Measurements from ENCODE around the gene IQSEC1. TPM values are rescaled to one million over a fixed set of nuclear protein-coding genes. Genes with fewer than 3 reads are reported as not detected.

IQSEC1 gene
- total RNA-seq, 1 donor from 2014 or later = 60.2 TPM

DNA sequence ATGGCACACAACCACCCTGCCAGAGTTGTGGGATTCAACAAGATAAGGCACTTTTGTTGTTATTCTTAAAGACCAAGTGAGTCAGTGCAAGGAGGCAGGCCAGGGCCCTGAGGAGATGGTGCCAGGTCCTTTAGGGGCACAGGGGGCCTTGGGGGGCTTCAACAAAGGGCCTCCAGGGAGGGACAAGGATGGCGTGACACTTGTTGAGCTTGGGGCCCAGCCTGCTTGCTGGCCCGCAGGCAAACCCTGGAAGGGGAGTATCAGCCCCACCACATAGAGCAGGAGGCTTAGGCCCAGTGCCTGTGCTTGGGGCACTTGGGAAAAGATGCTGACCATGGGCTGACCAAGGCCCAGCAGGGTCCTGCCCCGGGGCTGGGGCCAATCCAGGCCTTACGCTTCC lies 5.5 kb downstream of the IQSEC1 start:
- DNase-seq = no peak

DNA sequence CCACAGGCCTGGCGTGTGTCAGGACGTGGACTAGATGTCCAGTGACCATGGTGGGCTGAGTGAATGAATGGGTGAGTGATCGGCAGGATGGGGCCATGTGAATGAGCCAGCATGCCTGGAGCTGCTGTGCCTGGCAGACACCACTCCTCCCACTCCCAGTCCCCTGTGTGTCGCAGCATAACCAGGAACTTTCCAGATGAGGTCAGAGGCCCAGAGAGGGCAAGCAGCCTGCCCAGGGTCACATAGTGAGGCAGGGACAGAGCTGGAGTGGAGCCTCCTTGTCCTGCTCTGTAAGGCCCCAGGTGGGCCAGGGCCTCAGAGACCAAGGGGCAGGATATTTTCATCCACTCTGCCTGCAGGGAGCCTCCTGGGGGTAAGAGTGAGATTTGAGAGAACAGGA lies 6.4 kb downstream of the IQSEC1 start:
- no peak for DNase-seq

DNA sequence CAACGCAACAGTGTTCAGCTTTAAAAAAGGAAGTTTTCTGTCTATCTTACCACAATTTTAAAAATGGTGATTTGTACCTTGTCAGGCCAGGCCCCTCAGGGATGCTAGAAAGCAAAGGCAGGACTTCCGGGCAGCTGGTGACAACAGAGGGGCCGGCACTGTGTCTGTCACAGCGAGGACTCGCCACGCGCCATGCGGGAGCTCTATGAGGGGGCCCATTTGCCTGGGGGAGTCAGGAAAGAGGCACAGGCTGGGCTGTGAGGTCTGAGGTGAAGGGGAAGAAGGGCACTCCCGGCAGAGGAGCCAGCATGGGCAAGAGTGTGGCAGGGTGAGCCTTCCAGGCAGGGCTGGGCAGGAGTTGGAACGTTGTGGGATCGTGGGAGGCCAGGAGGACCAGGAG lies 7.0 kb downstream of the IQSEC1 start:
- no peak for DNase-seq

DNA sequence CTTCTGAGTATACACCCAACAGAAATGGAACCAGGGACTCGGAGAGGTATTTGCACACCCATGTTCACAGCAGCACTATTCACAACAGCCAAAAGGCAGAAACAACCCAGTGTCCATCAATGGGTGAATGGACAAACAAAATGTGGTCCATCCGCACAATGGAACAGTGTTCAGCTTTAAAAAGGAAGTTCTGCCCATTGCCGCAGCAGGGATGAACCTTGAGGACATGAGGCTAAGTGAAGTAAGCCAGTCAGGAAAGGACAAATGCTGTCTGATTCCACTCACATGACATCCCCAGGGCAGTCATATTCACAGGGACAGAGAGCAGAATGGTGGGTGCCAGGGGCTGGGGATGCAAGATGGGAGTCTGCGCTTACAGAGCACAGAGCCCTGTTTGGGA lies 7.5 kb downstream of the IQSEC1 start:
- no peak for DNase-seq

DNA sequence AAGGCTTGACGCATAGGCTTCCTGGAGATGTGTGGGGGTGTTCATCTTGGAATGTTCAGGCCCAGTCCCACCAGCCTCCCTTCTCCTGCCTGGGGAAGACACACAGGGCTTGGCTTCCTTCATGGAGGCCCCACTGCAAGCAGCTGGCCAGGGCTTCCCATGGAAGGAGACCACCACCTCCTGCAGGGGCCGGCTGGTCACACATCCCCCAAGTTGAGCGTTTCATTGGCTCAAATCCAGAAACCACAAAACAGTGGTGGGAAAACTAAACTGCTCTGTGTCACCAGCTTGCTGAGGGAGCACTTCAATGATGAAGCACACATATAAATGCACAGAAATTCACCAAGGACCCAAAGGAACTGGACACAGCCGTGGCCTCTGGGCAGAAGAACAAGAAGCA lies 8.3 kb downstream of the IQSEC1 start:
- DNase-seq = no peak

DNA sequence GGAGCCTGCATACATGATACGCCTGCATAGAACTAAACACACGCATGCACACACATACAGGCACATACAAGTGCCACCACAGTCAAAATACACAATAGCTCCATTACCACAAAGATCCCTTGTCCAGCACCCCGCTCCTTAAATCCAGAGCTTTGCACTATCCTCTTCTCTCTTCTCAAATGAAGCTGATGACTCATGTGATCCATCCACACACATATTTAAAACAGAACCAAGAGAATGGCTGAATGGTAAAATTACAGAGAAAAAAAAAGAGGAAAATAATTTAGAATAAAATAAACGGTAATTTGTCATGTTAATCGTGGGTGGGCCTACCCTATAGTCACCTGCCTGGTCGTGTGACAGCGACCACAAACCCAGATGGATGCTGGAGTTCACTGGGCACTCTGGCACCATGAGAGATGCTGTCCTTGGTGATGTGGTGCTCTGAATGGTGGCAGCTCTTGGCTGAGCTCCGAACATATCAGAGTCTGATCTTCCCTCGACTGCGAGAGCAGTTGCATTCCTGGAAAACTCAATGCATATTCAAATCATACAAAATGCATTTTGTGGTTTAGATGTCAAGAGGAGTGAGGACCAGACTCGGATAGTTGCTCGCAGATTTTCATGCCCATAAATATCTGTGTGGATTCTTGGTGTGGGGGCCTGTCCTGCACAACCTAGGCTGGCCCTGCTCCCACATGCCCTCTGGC lies 8.9 kb downstream of the IQSEC1 start:
- no peak for DNase-seq

DNA sequence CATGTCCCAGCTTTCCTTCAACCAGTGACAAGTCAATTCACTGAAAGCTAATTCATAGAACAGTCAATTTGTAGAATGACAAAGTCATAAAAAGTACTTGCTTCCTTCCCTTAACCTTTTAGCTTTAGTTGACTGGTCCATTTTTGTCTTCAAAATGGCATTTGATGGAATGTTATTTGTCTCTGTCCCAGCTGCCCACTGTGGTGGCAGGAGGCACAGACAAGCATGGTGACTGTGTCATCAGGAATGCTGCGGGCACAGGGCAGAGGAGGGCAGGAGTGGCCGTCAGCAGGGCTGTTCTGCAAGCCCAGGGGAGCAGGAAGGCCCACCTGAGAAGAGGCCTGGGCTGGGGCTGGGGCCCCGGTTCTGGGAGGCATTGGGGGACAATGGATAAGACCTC lies 10.0 kb downstream of the IQSEC1 start:
- no peak for DNase-seq

DNA sequence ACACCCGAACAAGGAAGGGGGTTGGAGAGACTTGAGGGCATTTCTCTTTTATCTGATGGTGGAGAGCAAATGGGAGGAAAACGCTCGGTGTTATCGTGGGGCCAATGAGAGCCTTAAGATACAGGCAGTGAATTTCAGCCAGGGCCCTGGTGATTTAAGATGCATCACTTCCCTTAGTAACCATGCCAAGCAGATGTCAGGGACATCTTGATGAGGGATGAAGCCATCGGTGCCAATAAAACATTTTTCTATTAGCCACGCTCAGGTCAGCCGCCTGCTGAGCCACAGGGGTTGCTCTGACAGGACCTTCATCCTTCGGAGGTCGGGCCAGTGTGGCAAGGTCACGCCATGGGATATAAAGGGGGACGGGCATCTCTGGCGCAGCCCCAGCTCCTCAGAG lies 10.6 kb downstream of the IQSEC1 start:
- no peak for DNase-seq

DNA sequence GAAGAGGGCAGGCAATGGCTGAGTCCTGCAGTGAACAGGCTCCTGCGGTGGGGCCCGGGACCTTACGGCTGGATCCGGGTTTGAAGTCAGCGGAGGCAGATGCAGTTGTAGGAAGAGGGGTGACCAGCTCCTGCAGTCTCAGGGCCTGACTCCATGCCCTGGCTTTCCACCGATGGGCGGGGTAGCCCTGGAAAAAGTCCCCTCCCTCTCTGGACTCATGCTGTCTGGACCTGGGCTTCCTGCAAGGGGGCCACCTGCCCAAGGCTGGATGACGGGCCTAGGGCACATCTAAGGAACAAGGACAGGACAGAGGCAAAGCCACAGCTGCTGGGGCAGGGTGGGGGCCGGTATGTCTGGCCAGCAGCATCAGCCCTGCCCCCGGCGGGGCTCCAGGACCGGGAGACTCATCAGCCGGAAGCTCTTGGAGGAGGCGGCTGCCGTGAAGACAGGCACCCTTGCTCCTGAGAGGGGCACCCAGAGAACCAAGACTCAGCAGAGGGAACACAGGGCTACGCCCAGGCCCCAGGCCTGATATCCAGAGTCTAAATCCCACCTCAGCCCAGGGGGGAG lies 12.8 kb downstream of the IQSEC1 start:
- no peak for DNase-seq

DNA sequence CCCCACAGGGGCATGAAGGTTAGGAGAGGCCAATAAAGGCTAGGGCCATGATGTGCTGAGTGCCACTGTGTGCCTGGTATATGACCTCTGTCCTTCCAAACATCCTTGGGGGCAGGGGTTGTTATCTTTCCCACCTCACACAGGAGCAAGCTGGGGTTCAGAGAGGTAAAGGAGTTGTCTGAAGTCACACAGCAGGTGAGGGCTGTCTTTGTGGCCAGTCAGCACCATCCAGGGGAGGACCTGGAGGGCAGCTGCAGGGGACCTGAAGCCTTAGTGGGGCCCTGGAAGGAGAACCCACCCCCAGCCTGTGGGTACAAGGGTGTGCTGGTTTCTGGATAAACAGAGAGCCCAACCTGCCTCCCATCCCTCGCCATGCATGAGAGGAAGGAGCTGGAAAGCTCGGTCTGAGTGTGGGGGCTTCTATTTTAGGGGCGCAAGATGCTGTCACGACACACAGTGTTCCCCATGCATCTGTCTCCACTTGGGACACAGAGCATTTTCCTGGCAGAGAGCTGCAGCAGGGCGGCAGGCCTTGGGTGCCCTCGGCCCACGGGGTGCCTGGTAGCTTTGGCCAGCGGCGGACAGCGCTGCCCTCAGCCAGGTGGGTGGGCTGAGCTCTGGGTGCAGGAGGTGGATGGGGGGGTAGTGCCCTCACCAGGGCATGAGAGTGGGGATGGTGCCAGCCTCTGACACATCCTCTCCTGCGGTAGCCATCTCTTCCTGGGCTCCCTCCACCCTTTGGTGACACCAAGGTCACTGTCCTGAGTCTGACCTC lies 14.7 kb downstream of the IQSEC1 start:
- no peak for DNase-seq

DNA sequence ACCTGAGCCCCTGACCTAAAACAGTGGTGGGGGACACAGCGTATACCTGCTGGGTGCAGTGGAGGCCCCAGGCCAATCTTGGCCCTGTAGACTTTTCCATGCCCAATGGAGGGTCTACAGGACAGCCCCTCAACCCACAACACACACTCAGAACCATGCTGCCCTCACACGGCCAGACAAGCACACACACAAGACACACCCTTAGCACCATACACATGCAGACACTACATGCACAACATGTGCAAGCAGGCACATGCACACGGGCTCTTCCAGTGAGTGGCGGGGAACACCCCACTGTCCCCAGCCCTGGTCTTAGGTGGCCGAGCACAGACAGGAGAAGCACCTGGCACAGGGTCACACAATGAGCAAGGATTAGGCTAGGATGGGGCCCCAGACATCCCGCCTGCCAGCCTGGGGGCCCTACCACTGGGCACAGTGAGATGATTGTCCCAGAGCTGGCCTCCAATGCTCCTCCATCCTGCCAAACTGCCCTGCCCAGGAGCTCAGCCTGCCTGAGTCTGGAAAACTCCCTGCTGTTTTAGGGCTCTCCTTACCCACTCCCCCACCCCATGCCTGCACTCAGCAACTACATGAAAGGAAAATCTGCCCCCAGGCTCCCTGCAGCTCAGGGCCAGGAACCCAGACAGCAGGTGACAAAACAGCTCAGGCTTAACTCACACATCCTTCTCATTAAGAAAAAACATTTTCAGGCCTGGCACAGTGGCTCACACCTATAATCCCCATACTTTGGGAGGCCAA lies 15.8 kb downstream of the IQSEC1 start:
- peak; percentile 47 for DNase-seq

DNA sequence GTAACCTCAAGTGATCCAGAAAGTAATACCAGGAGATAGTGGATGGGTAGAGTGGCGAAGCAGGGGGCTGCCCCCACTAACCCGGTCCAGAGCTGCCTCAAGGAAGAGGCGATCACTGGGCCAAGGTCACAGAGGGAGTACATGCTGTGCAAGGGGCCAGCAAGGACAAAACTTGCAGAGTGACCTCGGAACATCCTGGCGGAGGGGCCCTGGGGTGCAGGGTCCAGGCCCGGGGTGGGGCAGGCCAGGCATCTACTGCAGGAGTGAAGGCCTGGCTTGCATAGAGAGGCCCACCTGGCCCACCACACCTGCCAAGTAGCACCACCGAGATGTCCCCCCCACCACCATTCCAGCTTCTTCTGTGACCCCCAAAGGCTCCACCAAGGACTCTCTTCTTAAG lies 17.6 kb downstream of the IQSEC1 start:
- DNase-seq = no peak

DNA sequence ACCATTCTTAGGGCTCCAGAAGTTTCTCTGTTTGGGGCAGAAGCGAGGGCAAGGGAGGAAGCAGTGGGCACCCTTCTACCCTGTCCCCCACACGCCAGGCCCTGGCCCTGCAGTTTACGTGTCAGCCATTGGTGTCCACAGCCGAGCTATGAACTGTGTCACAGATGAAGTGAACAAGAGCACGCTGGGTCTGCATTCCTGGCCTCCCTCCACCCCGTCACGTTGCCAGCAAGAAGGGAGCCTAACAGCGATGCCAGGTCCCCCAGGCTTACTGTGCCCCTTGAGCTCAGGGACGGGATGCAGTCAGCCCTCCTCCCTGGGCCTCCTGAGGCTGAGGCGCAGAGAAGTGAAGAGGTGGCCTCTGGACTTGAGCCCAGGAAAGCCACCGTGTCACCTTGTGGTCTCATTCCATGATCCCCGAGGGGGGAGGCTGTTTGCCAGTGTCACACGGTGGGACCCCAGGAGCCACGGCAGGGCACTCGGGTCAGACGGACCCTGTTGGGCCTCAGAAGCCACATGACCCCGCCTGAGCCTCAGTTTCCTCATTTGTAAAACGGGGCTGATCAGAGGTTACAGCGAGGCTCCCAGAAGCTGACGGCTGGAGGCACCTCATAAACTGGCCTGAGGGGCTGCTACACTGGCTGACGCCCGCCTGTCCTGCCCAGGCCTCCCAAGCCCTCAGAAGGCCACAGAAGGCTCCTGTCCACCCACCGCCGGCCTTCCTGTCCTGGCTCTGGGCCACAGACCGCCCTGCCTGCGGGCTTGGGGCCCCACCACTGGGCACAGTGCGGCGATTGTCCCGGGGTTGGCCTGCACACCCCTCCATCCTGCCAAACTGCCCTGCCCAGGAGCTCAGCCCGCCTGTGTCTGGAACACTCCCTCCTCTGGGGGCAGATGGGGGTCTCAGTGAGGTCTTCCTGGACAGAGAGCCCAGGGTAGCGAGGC lies 18.6 kb downstream of the IQSEC1 start:
- peak; percentile 44 for DNase-seq

DNA sequence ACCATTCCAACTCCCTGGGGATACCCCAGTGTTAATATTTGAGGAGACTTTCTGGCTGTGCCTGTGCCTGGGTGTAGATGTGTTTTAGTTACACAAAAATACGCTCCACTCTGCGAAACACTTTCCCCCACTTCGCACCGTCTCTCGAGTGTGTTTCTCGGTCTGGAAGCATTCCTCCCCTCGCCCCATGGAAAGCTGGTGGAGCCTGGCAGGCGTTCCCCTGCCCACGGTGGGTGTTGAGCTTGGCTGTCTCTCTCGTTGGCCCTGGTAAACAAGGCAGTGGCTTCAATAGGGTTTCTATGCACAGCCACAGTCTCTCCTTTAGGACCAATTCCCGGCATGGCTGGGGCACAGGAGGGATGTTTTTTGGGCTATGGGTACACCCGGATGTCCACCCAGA lies 19.3 kb downstream of the IQSEC1 start:
- DNase-seq = no peak

DNA sequence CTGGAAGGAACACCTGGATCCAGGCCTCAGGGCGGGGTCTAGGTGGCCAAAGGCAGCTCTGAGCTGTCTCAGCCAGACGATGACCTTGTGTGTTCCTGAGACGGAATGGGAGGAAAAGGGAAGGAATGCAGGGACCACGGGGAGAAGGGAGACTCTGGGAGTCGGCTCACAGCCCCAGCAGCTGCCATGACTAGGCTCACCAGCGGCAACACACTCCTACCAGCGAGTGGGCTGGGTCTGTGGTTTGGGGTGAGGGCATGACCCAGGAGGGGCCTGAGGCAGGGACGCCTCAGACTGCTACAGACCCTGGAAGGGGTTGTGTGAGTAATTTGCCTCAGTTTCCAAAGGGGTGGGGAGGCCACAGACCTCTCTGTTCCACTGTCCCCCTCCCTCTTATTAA lies 19.8 kb downstream of the IQSEC1 start:
- DNase-seq = peak; percentile 57

DNA sequence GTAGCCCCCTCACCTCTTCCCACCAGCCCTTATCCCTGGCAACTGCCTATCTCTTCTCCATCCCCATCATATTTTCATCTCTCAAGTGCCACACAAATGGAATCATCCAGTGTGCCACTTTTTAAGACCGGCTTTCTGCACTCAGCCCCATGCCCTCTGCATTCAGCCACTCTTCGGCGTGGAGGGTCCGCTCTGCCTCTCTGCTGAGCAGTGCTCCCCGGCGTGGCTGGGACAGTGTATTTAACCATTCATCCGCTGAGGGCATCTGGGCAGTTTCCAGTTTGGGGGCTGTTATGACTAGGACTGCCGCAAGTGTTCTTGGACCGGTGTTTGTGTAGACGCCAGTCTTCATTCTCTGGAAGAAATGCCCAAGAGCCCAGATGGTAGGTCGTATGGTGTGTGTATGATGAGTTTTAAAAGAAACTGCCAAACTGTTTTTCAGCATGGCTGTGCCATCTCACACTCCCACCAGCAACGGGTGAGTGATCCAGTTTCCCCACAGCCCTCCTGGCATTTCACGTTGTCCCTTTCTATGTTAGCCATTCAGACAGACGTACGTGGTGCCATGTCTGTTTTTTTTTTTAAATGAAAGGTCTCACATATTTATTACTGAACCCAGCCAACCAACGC lies 20.9 kb downstream of the IQSEC1 start:
- no peak for DNase-seq

DNA sequence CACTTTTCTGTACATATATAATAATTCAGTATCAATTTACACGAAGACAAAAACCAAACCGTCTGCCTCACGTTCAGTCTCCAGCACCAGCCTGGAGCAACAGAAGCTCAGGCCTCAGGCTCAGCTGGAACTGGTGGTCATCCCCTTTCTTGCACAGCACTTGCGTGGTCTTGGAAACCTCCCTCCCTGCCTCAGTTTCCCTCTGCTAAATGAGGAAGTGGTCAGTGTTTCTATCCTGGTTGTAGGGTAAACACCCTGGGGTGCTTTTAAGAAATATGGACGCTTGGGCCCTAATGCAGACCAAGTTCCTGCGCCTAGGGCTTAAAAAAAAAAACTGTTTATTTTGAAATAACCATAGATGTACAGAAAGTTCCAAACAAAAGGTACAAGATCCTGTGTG lies 21.6 kb downstream of the IQSEC1 start:
- no peak for DNase-seq

DNA sequence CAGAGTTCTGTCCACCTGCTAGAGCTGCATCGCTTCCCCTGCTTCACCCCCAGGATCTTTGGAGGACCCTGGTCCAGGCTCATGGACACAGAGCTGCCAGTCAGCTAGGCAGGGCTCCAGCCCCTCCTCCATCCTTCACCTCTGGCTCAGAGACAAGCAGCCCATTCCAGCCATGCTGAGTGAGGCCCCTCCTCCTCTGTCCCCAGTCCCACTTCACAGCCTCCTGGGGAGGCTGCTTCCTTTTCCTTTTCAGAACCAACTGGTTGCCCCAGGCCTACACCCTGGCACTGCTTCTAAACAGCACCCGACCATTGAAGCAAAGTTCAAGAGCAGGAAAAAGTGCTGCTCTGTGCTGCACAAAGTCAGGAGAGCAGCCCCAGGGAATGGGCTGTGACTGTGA lies 22.2 kb downstream of the IQSEC1 start:
- DNase-seq = no peak

DNA sequence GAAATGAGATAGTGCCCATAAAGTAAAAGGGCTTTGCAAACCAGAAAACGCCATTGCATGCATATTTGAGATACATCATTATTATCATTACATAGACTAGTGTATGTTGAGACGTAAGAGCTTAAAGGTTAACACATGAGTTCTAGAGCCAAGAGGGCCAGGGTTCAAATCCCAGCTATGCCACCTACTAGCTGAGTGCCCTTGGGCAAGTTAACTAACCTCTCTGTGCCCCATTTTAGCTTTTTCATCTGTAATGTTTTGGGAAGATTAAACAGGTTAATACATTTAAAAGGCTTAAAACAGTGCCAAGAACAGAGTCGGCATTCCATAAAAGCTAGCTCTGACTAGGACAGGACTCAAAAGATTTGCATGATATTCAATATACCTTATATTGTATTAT lies 22.8 kb downstream of the IQSEC1 start:
- DNase-seq = no peak

DNA sequence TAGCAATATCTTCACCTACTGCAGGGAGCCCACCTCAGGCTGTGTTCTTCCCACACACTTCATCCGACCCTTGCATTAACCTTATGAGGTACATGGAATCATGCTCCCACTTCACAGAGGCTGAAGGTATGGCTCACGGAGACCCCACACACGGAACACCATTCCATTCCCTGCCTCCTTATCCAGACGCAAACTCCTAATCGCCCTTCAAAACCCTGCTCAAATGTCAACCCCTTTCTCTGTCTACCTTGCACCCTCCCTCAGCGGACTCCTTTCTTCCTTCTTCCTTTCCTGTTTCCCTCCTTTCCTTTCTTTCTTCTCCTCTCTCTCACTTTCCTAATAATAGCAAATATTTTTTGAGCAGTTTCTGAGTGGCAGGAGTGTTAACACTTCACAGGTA lies 23.8 kb downstream of the IQSEC1 start:
- no peak for DNase-seq

Measured in tongue (tissue), 2 donors.